ENCODE measurements around the gene TIE1.

The TIE1 gene

GRCh38 chr1:43272161-43272560, 28.6 kb upstream of the TIE1 start:
- no peak overlapping the region for H3K4me3 ChIP-seq (ENCODE audit: low read depth, low read length)
- TF ChIP-seq, protein P1, sequence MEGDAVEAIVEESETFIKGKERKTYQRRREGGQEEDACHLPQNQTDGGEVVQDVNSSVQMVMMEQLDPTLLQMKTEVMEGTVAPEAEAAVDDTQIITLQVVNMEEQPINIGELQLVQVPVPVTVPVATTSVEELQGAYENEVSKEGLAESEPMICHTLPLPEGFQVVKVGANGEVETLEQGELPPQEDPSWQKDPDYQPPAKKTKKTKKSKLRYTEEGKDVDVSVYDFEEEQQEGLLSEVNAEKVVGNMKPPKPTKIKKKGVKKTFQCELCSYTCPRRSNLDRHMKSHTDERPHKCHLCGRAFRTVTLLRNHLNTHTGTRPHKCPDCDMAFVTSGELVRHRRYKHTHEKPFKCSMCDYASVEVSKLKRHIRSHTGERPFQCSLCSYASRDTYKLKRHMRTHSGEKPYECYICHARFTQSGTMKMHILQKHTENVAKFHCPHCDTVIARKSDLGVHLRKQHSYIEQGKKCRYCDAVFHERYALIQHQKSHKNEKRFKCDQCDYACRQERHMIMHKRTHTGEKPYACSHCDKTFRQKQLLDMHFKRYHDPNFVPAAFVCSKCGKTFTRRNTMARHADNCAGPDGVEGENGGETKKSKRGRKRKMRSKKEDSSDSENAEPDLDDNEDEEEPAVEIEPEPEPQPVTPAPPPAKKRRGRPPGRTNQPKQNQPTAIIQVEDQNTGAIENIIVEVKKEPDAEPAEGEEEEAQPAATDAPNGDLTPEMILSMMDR (IDR thresholded peaks at IDR 0.05; ENCODE audit: low read depth, low read length): no peak
- TF ChIP-seq POLR2A (IDR thresholded peaks at IDR 0.05; ENCODE audit: extremely low read depth, insufficient read length) (no peak), MYC (IDR thresholded peaks at IDR 0.05; ENCODE audit: low read depth, low read length) (no peak)
- TF ChIP-seq, protein P2, sequence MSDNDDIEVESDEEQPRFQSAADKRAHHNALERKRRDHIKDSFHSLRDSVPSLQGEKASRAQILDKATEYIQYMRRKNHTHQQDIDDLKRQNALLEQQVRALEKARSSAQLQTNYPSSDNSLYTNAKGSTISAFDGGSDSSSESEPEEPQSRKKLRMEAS (IDR thresholded peaks at IDR 0.05; ENCODE audit: low read depth, low read length): no peak
- no peak for DNase-seq (ENCODE audit: low read depth)

- no peak for DNase-seq (ENCODE audit: low read depth)
- H3K4me3 ChIP-seq (ENCODE audit: low read depth, low read length): no peak overlapping the region
- no peak for TF ChIP-seq POLR2A (IDR thresholded peaks at IDR 0.05; ENCODE audit: extremely low read depth, insufficient read length)
Observed at GRCh38 chr1:43272576-43273571, 27.9 kb upstream of the TIE1 start.

DNA sequence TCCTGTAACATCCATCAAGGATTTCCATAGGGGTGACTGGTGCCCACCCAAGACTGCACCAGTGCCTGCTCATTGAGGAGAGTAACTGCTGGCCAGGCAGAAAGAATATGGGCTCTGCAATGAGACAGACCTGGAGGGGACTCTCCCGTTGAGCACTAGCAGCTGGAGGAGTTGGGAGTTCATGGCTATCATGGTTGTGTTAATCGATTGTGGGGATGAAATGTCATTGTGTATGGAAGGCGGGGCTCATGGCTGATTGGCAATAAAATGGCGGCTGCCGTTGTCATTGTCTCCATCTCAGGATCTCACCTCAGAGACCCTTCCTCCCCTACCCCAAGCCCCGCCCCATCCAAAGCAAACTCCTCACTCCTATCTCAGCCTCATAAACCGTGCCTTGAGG, 27.1 kb upstream of the TIE1 start:
- TF ChIP-seq, protein P2 (IDR thresholded peaks at IDR 0.05; ENCODE audit: low read depth, low read length): no peak
- TF ChIP-seq, protein P1 (IDR thresholded peaks at IDR 0.05; ENCODE audit: low read depth, low read length): no peak
- TF ChIP-seq MYC (IDR thresholded peaks at IDR 0.05; ENCODE audit: low read depth, low read length) (no peak), POLR2A (IDR thresholded peaks at IDR 0.05; ENCODE audit: extremely low read depth, insufficient read length) (no peak)
- H3K4me3 ChIP-seq (ENCODE audit: low read depth, low read length): no peak overlapping the region
- DNase-seq (ENCODE audit: low read depth): no peak

GRCh38 chr1:43274125-43274803, 26.5 kb upstream of the TIE1 start:
- peak; percentile 92 for DNase-seq (ENCODE audit: low read depth)
- no peak overlapping the region for H3K4me3 ChIP-seq (ENCODE audit: low read depth, low read length)
- TF ChIP-seq, protein P2 (IDR thresholded peaks at IDR 0.05; ENCODE audit: low read depth, low read length): peak; percentile 62
- TF ChIP-seq POLR2A (IDR thresholded peaks at IDR 0.05; ENCODE audit: extremely low read depth, insufficient read length) (no peak), MYC (IDR thresholded peaks at IDR 0.05; ENCODE audit: low read depth, low read length) (peak; percentile 58; the same call in 1 of the 2 replicates)
- TF ChIP-seq, protein P1 (IDR thresholded peaks at IDR 0.05; ENCODE audit: low read depth, low read length): no peak

DNA sequence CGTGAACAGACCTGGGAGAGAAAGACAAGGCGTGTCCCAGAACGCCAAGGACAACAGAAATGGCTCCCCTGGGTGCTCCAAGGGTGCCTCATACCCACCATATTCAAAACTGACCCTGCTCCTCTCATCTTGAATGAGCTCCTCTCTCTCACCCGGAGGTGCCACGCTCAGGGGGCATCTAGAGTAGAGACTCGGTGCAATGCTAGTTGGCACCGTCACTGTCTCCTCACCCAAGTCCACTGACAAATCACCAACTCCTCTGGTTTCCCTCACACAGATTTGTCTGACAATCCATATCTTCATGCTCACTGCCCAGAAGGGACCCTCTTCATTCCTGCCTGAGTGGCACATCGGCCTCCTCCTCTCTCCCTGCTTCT, 26.0 kb upstream of the TIE1 start:
- TF ChIP-seq POLR2A (IDR thresholded peaks at IDR 0.05; ENCODE audit: extremely low read depth, insufficient read length) (no peak), MYC (IDR thresholded peaks at IDR 0.05; ENCODE audit: low read depth, low read length) (no peak)
- TF ChIP-seq, protein P2 (IDR thresholded peaks at IDR 0.05; ENCODE audit: low read depth, low read length): no peak
- TF ChIP-seq, protein P1 (IDR thresholded peaks at IDR 0.05; ENCODE audit: low read depth, low read length): no peak
- no peak for DNase-seq (ENCODE audit: low read depth)
- H3K4me3 ChIP-seq (ENCODE audit: low read depth, low read length): no peak overlapping the region

All from NB4 (cell line).